Keratinocyte (primary cell): ENCODE results near the gene GTF2H1. TPM values are rescaled to one million over a fixed set of nuclear protein-coding genes. Genes with fewer than 3 reads are reported as not detected.

Source experiments
- DNase-seq: peaks from one replicate; pipeline ENCODE4 v3.0.0-alpha.2; 2011; ENCODE audit warnings: low read depth, missing footprints, low spot score
- FAIRE-seq: peaks from 2 replicates; lab custom pipeline; 2011; peaks lifted over from hg19 to GRCh38; lab: Jason Lieb, UNC
- H2AFZ ChIP-seq: 2 replicates; pipeline ENCODE4 v1.6.0; 2012; ENCODE audit warnings: low read length, control low read depth, inconsistent platforms; ENCODE audit not compliant: control insufficient read depth
- H3K27ac ChIP-seq: 2 replicates; pipeline ENCODE4 v1.5.1; 2011; ENCODE audit warnings: low read length; ENCODE audit not compliant: control insufficient read depth, insufficient read depth
- H3K27me3 ChIP-seq: 3 replicates; pipeline ENCODE4 v1.6.0; 2011; ENCODE audit warnings: low read length; ENCODE audit not compliant: control insufficient read depth, insufficient read depth; ENCODE audit errors: extremely low read depth
- H3K36me3 ChIP-seq, 2 experiments: 2 replicates in 1 of 2; 3 replicates in 1 of 2; pipeline ENCODE4 v1.5.1; 2011; ENCODE audit warnings: low read length in 2 of 2, mild to moderate bottlenecking in 1 of 2; ENCODE audit not compliant: control insufficient read depth in 2 of 2, insufficient read depth in 2 of 2; ENCODE audit errors: extremely low read depth in 1 of 2
- H3K4me1 ChIP-seq: 3 replicates; pipeline ENCODE4 v1.5.1; 2011; ENCODE audit warnings: low read length; ENCODE audit not compliant: control insufficient read depth, insufficient read depth; ENCODE audit errors: extremely low read depth
- H3K4me2 ChIP-seq: 3 replicates; pipeline ENCODE4 v1.6.0; 2011; ENCODE audit warnings: low read depth, low read length; ENCODE audit not compliant: control insufficient read depth, insufficient read depth; ENCODE audit errors: extremely low read depth
- H3K4me3 ChIP-seq, 3 experiments: fragments of 200-600 bp in 1 of 3; sonication (generic) in 1 of 3; 2 replicates in 2 of 3; 3 replicates in 1 of 3; pipeline ENCODE4 v1.5.1; 2011 to 2016; ENCODE audit warnings: low read length in 3 of 3, mild to moderate bottlenecking in 3 of 3, control low read depth in 2 of 3, inconsistent platforms in 1 of 3, low read depth in 1 of 3, mixed read lengths in 1 of 3, mixed run types in 1 of 3, moderate library complexity in 1 of 3; ENCODE audit not compliant: control insufficient read depth in 2 of 3, insufficient read depth in 2 of 3; ENCODE audit errors: extremely low read depth in 1 of 3
- H3K79me2 ChIP-seq: 2 replicates; pipeline ENCODE4 v1.6.0; 2012; ENCODE audit warnings: low read length; ENCODE audit not compliant: control insufficient read depth, insufficient read depth
- H3K9ac ChIP-seq: 3 replicates; pipeline ENCODE4 v1.6.0; 2011; ENCODE audit warnings: low read length; ENCODE audit not compliant: control insufficient read depth, insufficient read depth; ENCODE audit errors: extremely low read depth
- H3K9me1 ChIP-seq: 3 replicates; pipeline ENCODE4 v1.6.0; 2011; ENCODE audit warnings: low read length; ENCODE audit not compliant: control insufficient read depth, insufficient read depth; ENCODE audit errors: extremely low read depth
- H3K9me3 ChIP-seq: 2 replicates; pipeline ENCODE4 v1.5.1; 2012; ENCODE audit warnings: low read depth, low read length; ENCODE audit not compliant: control insufficient read depth
- H4K20me1 ChIP-seq: 3 replicates; pipeline ENCODE4 v1.6.0; 2011; ENCODE audit warnings: low read length; ENCODE audit not compliant: control insufficient read depth, insufficient read depth; ENCODE audit errors: extremely low read depth
- EZH2 ChIP-seq: IDR thresholded peaks from one replicate; pipeline ENCODE4 v1.6.1; 2012; ENCODE audit warnings: inconsistent platforms, mild to moderate bottlenecking, low read length, moderate library complexity
- dilution Hi-C: fragments of 300-500 bp; cut with MboI; formaldehyde crosslinking; loops from one replicate; pipeline ENCODE4 v1.7.0; 2020; ENCODE audit warnings: low sequenced_read_pairs; ENCODE audit not compliant: extremely low pct_ligation_motif_present
- polyA plus RNA-seq, 5 experiments: library from polyadenylated mRNA; depleted of rRNA in 3 of 5; stranded (reverse) in 3 of 5; stranded (forward) in 1 of 5; unstranded in 1 of 5; fragments of >200 nt; gene quantifications; 1 replicate in 1 of 5; 2 replicates in 3 of 5; 3 replicates in 1 of 5; pipeline versions ENCODE4 v1.2.1 to v1.2.3, GENCODE V29; 2011 to 2012; ENCODE audit warnings: missing spikeins in 2 of 5, low read depth in 1 of 5, low replicate concordance in 1 of 5
- TF ChIP-seq, protein P1 (sequence below), 3 experiments: IDR thresholded peaks in 1 of 3; conservative IDR thresholded peaks in 1 of 3; optimal IDR thresholded peaks in 1 of 3; 2 replicates in 2 of 3; 3 replicates in 1 of 3; pipeline versions ENCODE3 to v1.5.1; 2011; ENCODE audit warnings: low read length in 3 of 3, mild to moderate bottlenecking in 3 of 3, moderate library complexity in 2 of 3, control low read depth in 1 of 3, inconsistent platforms in 1 of 3; ENCODE audit not compliant: insufficient read depth in 2 of 3; ENCODE audit errors: extremely low read depth in 1 of 3

GTF2H1 gene
- polyA plus RNA-seq, 1 donor (not counting 4 experiments of a cell fraction or from before 2014, with no cell fraction given): 42.1 TPM

DNA sequence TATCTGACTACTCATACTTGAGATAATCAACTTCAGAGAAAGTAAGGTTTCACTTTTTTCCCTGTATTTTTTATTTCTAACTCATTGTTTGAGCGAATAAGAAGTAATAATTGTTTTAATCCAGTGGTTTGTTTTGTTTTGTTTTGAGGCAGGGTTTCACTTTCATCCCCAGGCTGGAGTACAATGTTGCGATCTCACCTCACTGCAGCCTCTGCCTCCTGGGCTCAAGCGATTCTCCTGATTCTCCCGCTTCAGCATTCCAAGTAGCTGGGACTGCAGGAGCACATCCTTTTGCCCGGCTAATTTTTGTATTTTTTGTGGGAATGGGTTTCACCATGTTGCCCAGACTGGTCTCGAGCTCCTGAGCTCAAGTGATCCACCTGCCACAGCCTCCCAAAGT lies 8.6 kb downstream of the GTF2H1 start:
- Histone ChIP-seq H3K9me3 (no peaks in the 10 kb centered on the region), H3K27ac (no peak overlapping the region), H3K9me1 (no peaks in the 10 kb centered on the region), H3K9ac (no peak overlapping the region), H3K79me2 (peaks cover 51% of the 10 kb centered on the region), H2AFZ (no peak overlapping the region), H3K4me2 (no peak overlapping the region), H3K27me3 (no peaks in the 10 kb centered on the region), H3K4me1 (peaks cover 14% of the 10 kb centered on the region), H4K20me1 (no peaks in the 10 kb centered on the region), H3K4me3 (no peak overlapping the region), H3K36me3 (peaks cover 14 to 21% of the 10 kb centered on the region in 2 experiments)
- FAIRE-seq (no peak), DNase-seq (no peak)
- dilution Hi-C loops: no loop called here
- no peak for TF ChIP-seq EZH2
- TF ChIP-seq, protein P1, sequence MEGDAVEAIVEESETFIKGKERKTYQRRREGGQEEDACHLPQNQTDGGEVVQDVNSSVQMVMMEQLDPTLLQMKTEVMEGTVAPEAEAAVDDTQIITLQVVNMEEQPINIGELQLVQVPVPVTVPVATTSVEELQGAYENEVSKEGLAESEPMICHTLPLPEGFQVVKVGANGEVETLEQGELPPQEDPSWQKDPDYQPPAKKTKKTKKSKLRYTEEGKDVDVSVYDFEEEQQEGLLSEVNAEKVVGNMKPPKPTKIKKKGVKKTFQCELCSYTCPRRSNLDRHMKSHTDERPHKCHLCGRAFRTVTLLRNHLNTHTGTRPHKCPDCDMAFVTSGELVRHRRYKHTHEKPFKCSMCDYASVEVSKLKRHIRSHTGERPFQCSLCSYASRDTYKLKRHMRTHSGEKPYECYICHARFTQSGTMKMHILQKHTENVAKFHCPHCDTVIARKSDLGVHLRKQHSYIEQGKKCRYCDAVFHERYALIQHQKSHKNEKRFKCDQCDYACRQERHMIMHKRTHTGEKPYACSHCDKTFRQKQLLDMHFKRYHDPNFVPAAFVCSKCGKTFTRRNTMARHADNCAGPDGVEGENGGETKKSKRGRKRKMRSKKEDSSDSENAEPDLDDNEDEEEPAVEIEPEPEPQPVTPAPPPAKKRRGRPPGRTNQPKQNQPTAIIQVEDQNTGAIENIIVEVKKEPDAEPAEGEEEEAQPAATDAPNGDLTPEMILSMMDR (optimal IDR thresholded peaks at IDR 0.05 in 1 of 3, IDR thresholded peaks at IDR 0.05 in 1 of 3, conservative IDR thresholded peaks at IDR 0.05 in 1 of 3; ENCODE audit: extremely low read depth in 1 of 3, insufficient read depth in 2 of 3, low read length in 3 of 3): no peak

DNA sequence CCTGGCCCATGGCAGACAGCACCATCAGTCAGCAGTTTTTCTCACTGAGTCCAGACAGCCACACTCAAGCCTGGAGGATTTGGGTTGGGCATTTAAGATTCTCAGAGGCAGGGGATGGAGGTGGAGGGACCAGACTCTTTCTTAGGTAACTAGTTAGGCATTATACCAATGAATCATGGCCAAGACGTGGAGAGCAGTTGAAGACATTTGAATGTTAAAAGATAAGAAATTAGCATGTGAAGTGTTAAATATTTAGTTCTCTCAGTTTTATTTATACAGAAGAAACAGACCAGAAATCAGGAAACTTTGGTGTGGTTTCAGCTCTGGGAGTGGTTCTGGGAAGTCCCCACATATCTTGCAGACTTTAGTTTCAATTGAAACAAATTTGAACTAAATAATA lies 9.9 kb downstream of the GTF2H1 start:
- DNase-seq: no peak
- Histone ChIP-seq H3K4me1 (peaks cover 14% of the 10 kb centered on the region), H3K4me3 (no peak overlapping the region), H4K20me1 (no peaks in the 10 kb centered on the region), H2AFZ (no peak overlapping the region), H3K4me2 (no peak overlapping the region), H3K9me1 (no peaks in the 10 kb centered on the region), H3K36me3 (peaks cover 14 to 27% of the 10 kb centered on the region in 2 experiments), H3K79me2 (peaks cover 44% of the 10 kb centered on the region), H3K9ac (no peak overlapping the region), H3K27me3 (no peaks in the 10 kb centered on the region), H3K9me3 (no peaks in the 10 kb centered on the region), H3K27ac (no peak overlapping the region)
- no peak for FAIRE-seq
- TF ChIP-seq, protein P1 (optimal IDR thresholded peaks at IDR 0.05 in 1 of 3, IDR thresholded peaks at IDR 0.05 in 1 of 3, conservative IDR thresholded peaks at IDR 0.05 in 1 of 3; ENCODE audit: extremely low read depth in 1 of 3, insufficient read depth in 2 of 3, low read length in 3 of 3): no peak
- TF ChIP-seq EZH2: no peak
- dilution Hi-C loops: no loop called here
